Astrocyte of the cerebellum (primary cell): ENCODE measurements around the gene PNKP.

Experiments used
- DNase-seq: peaks from one replicate; pipeline ENCODE4 v3.0.0-alpha.2; 2011; ENCODE audit warnings: low read depth
- H3K4me3 ChIP-seq: 2 replicates; pipeline ENCODE4 v1.5.1; 2011; ENCODE audit warnings: mild to moderate bottlenecking, low read depth, low read length, moderate library complexity
- CTCF ChIP-seq: IDR thresholded peaks from 2 replicates; pipeline ENCODE4 v1.5.1; 2012; ENCODE audit warnings: low read length, low read depth, moderate library complexity, mild to moderate bottlenecking; ENCODE audit errors: missing control alignments
- in situ Hi-C: cut with HindIII; loops from 2 replicates; pipeline ENCODE4 v1.10.0; 2017; ENCODE audit warnings: low sequenced_read_pairs

PNKP gene

GRCh38 chr19:49859682-49860335, 7.6 kb downstream of the PNKP start:
- no peak overlapping the region for H3K4me3 ChIP-seq
- no peak for DNase-seq
- in situ Hi-C loops: no loop called here
- no peak for TF ChIP-seq CTCF

GRCh38 chr19:49858088-49858985, 9.0 kb downstream of the PNKP start:
- no peak for DNase-seq
- no peak for TF ChIP-seq CTCF
- in situ Hi-C loops: no loop called here
- no peak overlapping the region for H3K4me3 ChIP-seq

GRCh38 chr19:49857838-49858087, 9.6 kb downstream of the PNKP start:
- TF ChIP-seq CTCF: no peak
- no peak overlapping the region for H3K4me3 ChIP-seq
- in situ Hi-C loops: no loop called here
- no peak for DNase-seq

- in situ Hi-C loops: no loop called here
- H3K4me3 ChIP-seq: no peak overlapping the region
- no peak for DNase-seq
- TF ChIP-seq CTCF: no peak
These were observed 10.1 kb downstream of the PNKP start for GRCh38 chr19:49857061-49857837.

GRCh38 chr19:49856574-49857021, 10.8 kb downstream of the PNKP start:
- DNase-seq: no peak
- H3K4me3 ChIP-seq: no peak overlapping the region
- TF ChIP-seq CTCF: no peak
- in situ Hi-C loops: no loop called here
